HG02623 (cell line): Measurements from ENCODE around the gene TESK2.

Source experiments
- ATAC-seq: cut with Tn5 transposase; IDR thresholded peaks from one replicate; pipeline ENCODE4 v1.9.1; 2021; ENCODE audit warnings: moderate library complexity; ENCODE audit not compliant: unreplicated experiment

TESK2 gene

GRCh38 chr1:45340816-45341466, 150.0 kb downstream of the TESK2 start:
- no peak for ATAC-seq

DNA sequence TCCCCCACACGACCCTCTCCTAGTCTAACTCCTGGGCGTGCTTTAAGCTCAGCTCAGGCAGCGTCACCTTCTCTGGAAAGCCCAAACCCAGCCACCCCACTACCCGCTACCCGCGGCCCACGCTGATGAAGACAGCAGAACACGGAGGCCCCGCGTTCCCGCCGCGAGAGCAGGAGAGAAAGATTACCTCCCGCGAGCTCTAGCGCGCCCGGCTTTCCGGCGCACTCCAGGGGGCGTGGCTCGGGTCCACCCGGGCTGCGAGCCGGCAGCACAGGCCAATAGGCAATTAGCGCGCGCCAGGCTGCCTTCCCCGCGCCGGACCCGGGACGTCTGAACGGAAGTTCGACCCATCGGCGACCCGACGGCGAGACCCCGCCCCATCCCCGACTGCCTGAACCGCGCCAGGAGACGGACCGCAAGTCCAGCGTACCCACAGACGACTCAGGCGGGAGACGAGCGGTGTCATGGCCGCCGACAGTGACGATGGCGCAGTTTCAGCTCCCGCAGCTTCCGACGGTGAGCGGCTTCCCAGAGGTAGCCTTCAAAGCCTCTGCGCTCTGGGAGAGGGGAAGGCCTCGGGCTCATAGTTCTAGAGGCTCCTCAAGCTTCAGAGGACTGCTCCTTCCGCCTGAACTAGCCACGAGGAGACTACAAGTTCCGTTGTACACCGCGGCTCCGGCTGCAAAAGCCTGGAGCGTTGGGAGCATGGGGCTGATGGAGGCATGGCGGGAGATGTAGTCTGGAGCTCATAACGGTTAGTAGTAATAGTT, 151.0 kb downstream of the TESK2 start, which contains the start of the genes MUTYH and TOE1:
TSS of gene MUTYH (minus strand) at position 652 of the 770 bp plus-strand sequence. CDS start 5,935 bp downstream, outside the sequence.
TSS of gene TOE1 (plus strand) at position 382 of the 770 bp plus-strand sequence. CDS start at position 465, 83 bp downstream.
- peak; percentile 75 for ATAC-seq

DNA sequence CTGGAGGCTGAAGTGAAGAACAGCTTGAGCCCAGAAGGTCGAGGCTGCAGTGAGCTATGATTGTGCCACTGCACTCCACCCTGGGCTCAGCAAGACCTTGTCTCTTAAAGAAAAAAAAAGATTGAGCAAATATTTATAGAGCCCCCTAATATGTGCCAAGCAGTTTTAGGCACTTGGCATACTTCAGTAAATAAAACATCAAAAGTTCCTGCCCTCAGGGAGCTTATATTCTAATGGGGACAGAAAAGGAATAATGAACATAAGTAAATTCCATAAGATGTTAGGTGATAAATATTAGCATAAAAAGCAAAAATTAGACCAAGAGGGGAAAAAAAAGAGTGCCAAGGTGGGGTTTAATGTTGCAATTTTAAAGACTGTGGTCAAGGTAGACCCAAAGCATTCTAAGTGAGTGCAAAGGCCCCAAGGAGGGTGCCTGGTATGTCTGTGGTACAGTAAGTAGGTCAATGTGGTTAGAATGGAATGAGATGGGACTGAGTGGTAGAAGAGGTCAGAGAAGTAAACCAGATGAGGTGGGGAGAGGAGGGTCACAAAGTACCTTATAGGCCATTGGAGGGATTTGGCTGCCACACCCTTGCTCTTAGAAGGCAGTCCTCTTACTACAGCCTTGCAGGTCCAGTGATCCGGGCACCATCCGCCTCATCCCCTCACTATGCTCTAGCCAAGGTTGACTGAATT, 153.2 kb downstream of the TESK2 start:
- no peak for ATAC-seq

GRCh38 chr1:45335855-45336324, 155.1 kb downstream of the TESK2 start:
- ATAC-seq: no peak

GRCh38 chr1:45334308-45335245, 156.4 kb downstream of the TESK2 start:
- ATAC-seq: no peak

- no peak for ATAC-seq
Observed at GRCh38 chr1:45332346-45332720, 158.6 kb downstream of the TESK2 start.

DNA sequence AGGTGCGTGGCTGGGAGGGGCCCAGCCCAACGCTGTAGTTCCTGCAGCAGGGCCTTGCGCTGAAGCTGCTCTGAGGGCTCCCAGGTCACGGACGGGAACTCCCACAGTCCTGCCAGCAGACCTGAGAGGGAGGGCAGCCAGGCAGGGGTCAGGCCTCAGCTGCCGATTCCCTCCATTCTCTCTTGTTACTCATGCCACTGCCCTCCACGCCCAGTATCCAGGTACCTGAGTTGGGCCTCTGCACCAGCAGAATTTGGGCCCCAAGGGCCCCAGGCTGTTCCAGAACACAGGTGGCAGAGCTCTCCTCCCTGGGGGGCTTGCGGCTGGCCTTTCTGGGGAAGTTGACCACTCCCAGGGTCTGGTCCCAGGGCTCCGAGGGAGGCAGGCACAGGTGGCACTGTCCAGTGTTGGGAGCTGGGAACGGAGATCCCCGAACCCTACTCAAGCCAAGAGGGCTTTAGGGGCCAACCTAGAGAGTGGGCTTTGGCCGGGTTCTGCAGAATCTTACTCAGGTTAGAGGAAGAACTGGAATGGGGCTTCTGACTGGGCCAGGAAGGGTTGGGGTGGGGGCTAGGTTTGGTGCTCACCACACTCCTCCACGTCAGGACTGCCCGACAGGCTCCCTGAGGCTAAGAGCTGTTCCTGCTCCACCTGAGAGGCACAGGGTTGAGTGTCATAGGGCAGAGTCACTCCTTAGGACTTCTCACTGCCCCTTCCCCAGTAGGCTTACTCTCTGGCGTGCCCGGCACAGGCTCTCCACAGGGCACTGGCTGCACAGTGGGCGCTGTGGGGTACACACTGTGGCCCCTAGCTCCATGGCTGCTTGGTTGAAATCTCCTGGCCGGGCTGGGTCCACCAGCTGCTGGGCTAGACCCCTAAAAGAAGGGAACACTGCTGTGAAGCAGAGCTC, 159.3 kb downstream of the TESK2 start:
- no peak for ATAC-seq

GRCh38 chr1:45329445-45329844, 161.5 kb downstream of the TESK2 start:
- no peak for ATAC-seq

- ATAC-seq: no peak
Observed at GRCh38 chr1:45328680-45329079, 162.3 kb downstream of the TESK2 start.

GRCh38 chr1:45327644-45328515, 163.1 kb downstream of the TESK2 start:
- ATAC-seq: no peak

DNA sequence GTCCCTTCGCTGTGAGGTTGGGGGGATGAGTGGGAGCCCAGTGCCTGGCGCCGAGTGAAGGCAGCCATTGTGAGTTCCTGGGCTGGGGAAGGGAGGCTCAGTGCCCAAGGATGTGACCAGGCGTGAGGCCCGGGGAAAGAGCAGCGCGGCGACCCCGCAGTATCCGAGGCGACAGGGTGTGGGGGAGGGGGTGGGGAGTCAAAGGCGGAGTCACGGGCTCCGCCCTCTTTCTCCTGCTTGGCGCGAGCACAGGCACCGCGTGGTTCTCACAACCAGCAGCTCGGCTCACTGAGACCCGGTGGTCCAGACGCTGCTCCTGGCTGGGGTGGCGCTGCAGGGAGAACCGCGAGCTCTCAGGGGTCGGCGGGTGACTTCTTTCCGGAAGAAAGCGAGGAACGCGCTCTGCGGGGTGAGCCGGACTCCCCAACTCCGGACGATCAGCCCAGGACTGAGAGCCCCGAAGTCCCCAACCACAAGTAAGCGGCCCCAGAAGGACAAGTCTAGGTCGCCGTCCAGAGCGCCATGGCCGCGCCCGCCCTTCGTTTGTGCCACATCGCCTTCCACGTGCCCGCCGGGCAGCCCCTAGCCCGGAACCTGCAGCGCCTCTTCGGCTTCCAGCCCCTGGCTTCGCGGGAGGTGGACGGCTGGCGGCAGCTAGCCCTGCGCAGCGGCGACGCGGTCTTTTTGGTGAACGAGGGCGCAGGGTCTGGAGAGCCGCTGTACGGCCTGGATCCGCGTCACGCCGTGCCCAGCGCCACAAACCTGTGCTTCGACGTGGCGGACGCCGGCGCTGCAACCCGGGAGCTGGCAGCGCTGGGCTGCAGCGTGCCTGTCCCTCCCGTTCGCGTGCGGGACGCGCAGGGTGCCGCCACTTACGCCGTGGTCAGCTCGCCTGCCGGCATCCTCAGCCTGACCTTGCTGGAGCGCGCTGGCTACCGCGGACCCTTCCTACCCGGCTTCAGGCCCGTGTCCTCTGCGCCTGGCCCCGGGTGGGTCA, 164.0 kb downstream of the TESK2 start, which contains the start of gene HPDL:
TSS of gene HPDL (plus strand) at position 269 of the 997 bp plus-strand sequence. CDS start at position 523, 254 bp downstream.
- ATAC-seq: no peak

DNA sequence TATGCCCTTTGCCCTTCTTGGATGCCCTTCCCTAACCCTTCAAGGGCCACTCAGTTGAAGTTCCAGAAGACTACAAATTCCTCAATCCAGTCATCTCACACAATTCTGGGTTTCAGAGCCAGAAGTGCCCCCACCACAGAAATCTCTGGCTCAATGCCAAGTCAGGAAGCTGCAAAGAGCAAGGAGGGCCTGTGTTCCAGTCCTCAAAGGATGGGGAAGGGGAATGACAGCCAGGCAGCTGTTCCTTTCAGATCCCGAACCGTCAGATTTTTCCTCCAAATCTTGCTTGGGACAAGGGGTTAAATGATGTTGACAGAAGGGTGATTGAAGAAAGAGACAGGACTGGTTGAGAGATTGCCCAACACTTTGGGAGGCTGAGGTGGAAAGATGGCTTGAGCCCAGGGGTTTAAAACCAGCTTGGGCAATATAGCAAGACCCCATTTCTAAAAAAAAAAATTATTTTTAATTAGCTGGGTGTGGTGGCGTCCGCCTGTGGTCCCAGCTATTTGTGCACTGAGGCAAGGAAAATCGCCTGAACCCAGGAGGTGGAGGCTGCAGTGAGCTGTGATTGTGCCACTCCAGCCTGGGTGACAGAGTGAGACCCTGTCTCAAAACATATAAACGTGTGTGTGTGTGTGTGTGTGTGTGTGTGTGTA, 165.0 kb downstream of the TESK2 start:
- ATAC-seq: no peak

- ATAC-seq: no peak
Observed at GRCh38 chr1:45322486-45323040, 168.4 kb downstream of the TESK2 start.

DNA sequence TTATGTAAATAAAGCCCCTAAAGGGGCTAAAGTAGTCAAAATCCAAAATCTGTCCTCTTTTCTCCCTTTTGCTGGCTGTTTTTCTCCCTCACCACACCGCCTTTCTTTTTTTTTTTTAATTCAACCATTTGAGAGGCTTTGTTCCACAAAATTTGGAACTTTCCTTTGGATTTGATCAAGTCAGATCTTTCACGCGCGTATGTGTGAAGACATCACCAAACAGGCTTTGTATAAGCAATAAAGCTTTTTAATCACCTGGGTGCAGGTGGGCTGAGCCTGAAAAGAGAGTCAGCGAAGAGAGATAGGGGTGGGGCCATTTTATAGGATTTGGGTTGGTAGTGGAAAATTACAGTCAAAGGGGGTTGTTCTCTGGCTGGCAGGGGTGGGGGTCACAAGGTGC, 169.5 kb downstream of the TESK2 start:
- no peak for ATAC-seq

GRCh38 chr1:45319761-45320160, 171.2 kb downstream of the TESK2 start:
- no peak for ATAC-seq

GRCh38 chr1:45317166-45317565, 173.8 kb downstream of the TESK2 start:
- no peak for ATAC-seq
